Neural cell (in vitro differentiated cells): Measurements from ENCODE around the gene TUBE1. TPM values are rescaled to one million over a fixed set of nuclear protein-coding genes. Genes with fewer than 3 reads are reported as not detected.
"Not testable (repeated sequence)": the region's sequence is repeated elsewhere in the genome, so short reads cannot be mapped to it uniquely, and the experiment has no call there.

ENCODE experiments used
- H2AFZ ChIP-seq: fragments of 200-600, 300-800 bp; sonication (generic), shearing (Covaris generic); 2 replicates; pipeline ENCODE4 v1.6.0; 2014; ENCODE audit warnings: low read depth, mild to moderate bottlenecking, antibody characterized with exemption, low read length, moderate library complexity
- H3F3A ChIP-seq: fragments of 200-600 bp; shearing (Covaris generic); 2 replicates; pipeline ENCODE4 v1.6.1; 2016; ENCODE audit warnings: mild to moderate bottlenecking, moderate library complexity, mixed read lengths, antibody characterized with exemption, low read length; ENCODE audit not compliant: insufficient read depth, poor library complexity, severe bottlenecking
- H3K27ac ChIP-seq: fragments of 200-600, 300-800 bp; sonication (generic), shearing (Covaris generic); 2 replicates; pipeline ENCODE4 v1.5.1; 2014; ENCODE audit warnings: mild to moderate bottlenecking, low read length, moderate library complexity
- H3K27me3 ChIP-seq: fragments of 300-800, 200-600 bp; sonication (generic), shearing (Covaris generic); 2 replicates; pipeline ENCODE4 v1.6.0; 2014; ENCODE audit warnings: mild to moderate bottlenecking, low read depth, low read length, moderate library complexity; ENCODE audit not compliant: insufficient read depth
- H3K36me3 ChIP-seq: fragments of 300-800, 200-600 bp; sonication (generic), shearing (Covaris generic); 2 replicates; pipeline ENCODE4 v1.5.1; 2014; ENCODE audit warnings: mild to moderate bottlenecking, antibody characterized with exemption, low read length, moderate library complexity; ENCODE audit not compliant: insufficient read depth
- H3K4me2 ChIP-seq: fragments of 300-800, 200-600 bp; sonication (generic), shearing (Covaris generic); 2 replicates; pipeline ENCODE4 v1.6.0; 2014; ENCODE audit warnings: mild to moderate bottlenecking, low read length
- H3K4me3 ChIP-seq: fragments of 300-800, 200-600 bp; sonication (generic), shearing (Covaris generic); 2 replicates; pipeline ENCODE4 v1.5.1; 2014; ENCODE audit warnings: mild to moderate bottlenecking, low read length, moderate library complexity
- H3K79me2 ChIP-seq: fragments of 200-600 bp; shearing (Covaris generic); replicated peaks from 2 replicates; pipeline ENCODE4 v1.6.0; 2014; ENCODE audit warnings: mild to moderate bottlenecking, low read length, moderate library complexity; ENCODE audit not compliant: insufficient read depth
- H3K9ac ChIP-seq: fragments of 300-800, 200-600 bp; sonication (generic), shearing (Covaris generic); 2 replicates; pipeline ENCODE4 v1.6.1; 2016; ENCODE audit warnings: mild to moderate bottlenecking, low read length, mixed read lengths
- H3K9me2 ChIP-seq: fragments of 200-600 bp; shearing (Covaris generic); 2 replicates; pipeline ENCODE4 v1.6.1; 2016; ENCODE audit warnings: mild to moderate bottlenecking, low read length, mixed read lengths; ENCODE audit not compliant: insufficient read depth
- H3K9me3 ChIP-seq: fragments of 200-600, 300-800 bp; sonication (generic), shearing (Covaris generic); 2 replicates; pipeline ENCODE4 v1.6.1; 2016; ENCODE audit warnings: mild to moderate bottlenecking, mixed run types, low read length, moderate library complexity, mixed read lengths
- H4K20me1 ChIP-seq: fragments of 200-600 bp; shearing (Covaris generic); 2 replicates; pipeline ENCODE4 v1.6.1; 2016; ENCODE audit warnings: mild to moderate bottlenecking, mixed run types; ENCODE audit not compliant: insufficient read depth
- EP300 ChIP-seq: fragments of 450-650 bp; conservative IDR thresholded peaks from 2 replicates; pipeline ENCODE4 v1.6.1; 2014; ENCODE audit warnings: antibody characterized with exemption, mild to moderate bottlenecking, moderate library complexity; ENCODE audit not compliant: poor library complexity, severe bottlenecking
- EZH2 ChIP-seq: fragments of 200-600, 300-800 bp; shearing (Covaris generic), sonication (generic); IDR thresholded peaks from 2 replicates; pipeline ENCODE4 v1.6.1; 2014; ENCODE audit warnings: antibody characterized with exemption, low read length, borderline replicate concordance, mild to moderate bottlenecking; ENCODE audit not compliant: insufficient read depth, poor library complexity, severe bottlenecking
- MXI1 ChIP-seq: fragments of 450-650 bp; conservative IDR thresholded peaks from 2 replicates; pipeline ENCODE4 v1.6.1; 2014; ENCODE audit warnings: antibody characterized with exemption, mild to moderate bottlenecking; ENCODE audit not compliant: poor library complexity, severe bottlenecking
- POLR2AphosphoS5 ChIP-seq: IDR thresholded peaks from 2 replicates; pipeline ENCODE4 v1.6.1; 2012
- RAD21 ChIP-seq: fragments of 450-650 bp; conservative IDR thresholded peaks from 2 replicates; pipeline ENCODE4 v1.6.1; 2014; ENCODE audit warnings: antibody characterized with exemption, mild to moderate bottlenecking, moderate library complexity
- REST ChIP-seq: IDR thresholded peaks from 2 replicates; pipeline ENCODE4 v1.6.1; 2012; ENCODE audit warnings: borderline replicate concordance
- SMC3 ChIP-seq: fragments of 450-650 bp; conservative IDR thresholded peaks from 2 replicates; pipeline ENCODE4 v1.6.1; 2014; ENCODE audit warnings: antibody characterized with exemption, mild to moderate bottlenecking, moderate library complexity; ENCODE audit not compliant: poor library complexity
- TAF1 ChIP-seq: IDR thresholded peaks from 2 replicates; pipeline ENCODE4 v1.6.1; 2012; ENCODE audit warnings: low read depth
- polyA plus RNA-seq: library from polyadenylated mRNA; depleted of rRNA; stranded (reverse); fragments of >200 nt; gene quantifications from 2 replicates; pipeline ENCODE4 v1.2.3, GENCODE V29; 2014
- TF ChIP-seq, protein P1 (sequence below): fragments of 450-650 bp; IDR thresholded peaks from 2 replicates; pipeline ENCODE4 v1.5.1; 2014; ENCODE audit warnings: antibody characterized with exemption, mild to moderate bottlenecking, moderate library complexity; ENCODE audit not compliant: poor library complexity, severe bottlenecking

TUBE1 gene
- polyA plus RNA-seq, 1 donor from 2014 or later: 180 TPM

GRCh38 chr6:112054555-112055190, 32.6 kb downstream of the TUBE1 start:
- no peaks in the 10 kb centered on the region for H3F3A ChIP-seq
- H3K27me3 ChIP-seq: no peaks in the 10 kb centered on the region
- H3K9me2 ChIP-seq: no peaks in the 10 kb centered on the region
- H3K79me2 ChIP-seq: no peaks in the 10 kb centered on the region
- H3K36me3 ChIP-seq: no peaks in the 10 kb centered on the region
- H3K9me3 ChIP-seq: no peaks in the 10 kb centered on the region
- H3K9ac ChIP-seq: no peak overlapping the region
- TF ChIP-seq, protein P1, sequence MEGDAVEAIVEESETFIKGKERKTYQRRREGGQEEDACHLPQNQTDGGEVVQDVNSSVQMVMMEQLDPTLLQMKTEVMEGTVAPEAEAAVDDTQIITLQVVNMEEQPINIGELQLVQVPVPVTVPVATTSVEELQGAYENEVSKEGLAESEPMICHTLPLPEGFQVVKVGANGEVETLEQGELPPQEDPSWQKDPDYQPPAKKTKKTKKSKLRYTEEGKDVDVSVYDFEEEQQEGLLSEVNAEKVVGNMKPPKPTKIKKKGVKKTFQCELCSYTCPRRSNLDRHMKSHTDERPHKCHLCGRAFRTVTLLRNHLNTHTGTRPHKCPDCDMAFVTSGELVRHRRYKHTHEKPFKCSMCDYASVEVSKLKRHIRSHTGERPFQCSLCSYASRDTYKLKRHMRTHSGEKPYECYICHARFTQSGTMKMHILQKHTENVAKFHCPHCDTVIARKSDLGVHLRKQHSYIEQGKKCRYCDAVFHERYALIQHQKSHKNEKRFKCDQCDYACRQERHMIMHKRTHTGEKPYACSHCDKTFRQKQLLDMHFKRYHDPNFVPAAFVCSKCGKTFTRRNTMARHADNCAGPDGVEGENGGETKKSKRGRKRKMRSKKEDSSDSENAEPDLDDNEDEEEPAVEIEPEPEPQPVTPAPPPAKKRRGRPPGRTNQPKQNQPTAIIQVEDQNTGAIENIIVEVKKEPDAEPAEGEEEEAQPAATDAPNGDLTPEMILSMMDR: no peak
- TF ChIP-seq EP300: no peak
- no peak for TF ChIP-seq MXI1
- TF ChIP-seq SMC3: no peak
- no peak for TF ChIP-seq POLR2AphosphoS5
- no peak for TF ChIP-seq TAF1
- TF ChIP-seq REST: no peak
- no peak for TF ChIP-seq RAD21
- no peak for TF ChIP-seq EZH2
- no peak overlapping the region for H3K4me2 ChIP-seq
- H4K20me1 ChIP-seq: no peaks in the 10 kb centered on the region
- H3K4me3 ChIP-seq: no peak overlapping the region
- no peak overlapping the region for H2AFZ ChIP-seq
- H3K27ac ChIP-seq: no peak overlapping the region

DNA sequence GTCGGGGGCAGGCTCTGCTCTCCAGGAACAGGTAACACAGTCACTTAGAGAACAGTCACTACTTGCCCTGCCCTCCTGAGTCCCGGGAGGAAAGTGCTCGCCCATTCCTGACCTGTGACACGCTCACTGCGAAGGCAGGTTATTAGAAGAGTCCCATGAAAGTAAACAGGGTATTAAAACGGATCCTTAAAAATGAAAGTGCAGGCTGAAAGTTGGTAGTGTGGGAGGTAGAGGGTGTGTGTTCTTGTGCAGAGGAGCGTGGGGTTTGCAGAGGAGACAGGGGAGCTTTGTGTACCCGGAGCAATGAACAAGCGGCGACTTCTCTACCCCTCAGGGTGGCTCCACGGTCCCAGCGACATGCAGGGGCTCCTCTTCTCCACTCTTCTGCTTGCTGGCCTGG, 33.3 kb downstream of the TUBE1 start, which contains the start of gene CCN6:
CCN6 (plus strand) TSS at position 104 of the 400 bp plus-strand sequence; CDS start at position 358, 254 bp downstream.
- Histone ChIP-seq H3K79me2 (no peaks in the 10 kb centered on the region), H3K36me3 (no peaks in the 10 kb centered on the region), H3K9me2 (no peaks in the 10 kb centered on the region), H3K27ac (no peak within 1 kb of the TSS), H3F3A (no peaks in the 10 kb centered on the region), H4K20me1 (no peaks in the 10 kb centered on the region), H3K4me2 (no peak within 1 kb of the TSS), H3K9me3 (no peaks in the 10 kb centered on the region), H2AFZ (no peak within 1 kb of the TSS), H3K4me3 (no peak within 1 kb of the TSS), H3K9ac (no peak within 1 kb of the TSS), H3K27me3 (no peaks in the 10 kb centered on the region)
- TF ChIP-seq RAD21 (no peak), SMC3 (no peak), EZH2 (no peak), EP300 (no peak)

DNA sequence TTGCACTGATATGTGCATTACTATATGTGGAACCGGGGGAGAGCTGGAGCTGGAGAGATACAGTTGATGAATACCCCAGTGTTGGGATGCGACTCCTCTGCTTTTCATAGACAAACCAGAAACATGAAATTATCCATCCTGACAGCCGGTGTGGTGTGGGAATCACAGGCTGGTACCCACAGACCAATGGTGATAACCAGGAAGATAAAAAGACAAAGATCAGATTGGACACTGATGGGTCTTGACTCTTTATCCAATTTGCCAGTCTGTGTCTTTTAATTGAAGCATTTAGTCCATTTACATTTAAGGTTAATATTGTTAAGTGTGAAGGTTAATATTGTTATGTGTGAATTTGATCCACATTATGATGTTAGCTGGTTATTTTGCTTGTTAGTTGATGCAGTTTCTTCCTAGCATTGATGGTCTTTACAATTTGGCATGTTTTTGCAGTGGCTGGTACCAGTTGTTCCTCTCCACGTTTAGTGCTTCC, 36.0 kb downstream of the TUBE1 start:
- H3F3A ChIP-seq, H2AFZ ChIP-seq, H3K9me3 ChIP-seq, H3K4me2 ChIP-seq, H3K36me3 ChIP-seq, H3K27ac ChIP-seq, H3K79me2 ChIP-seq, H3K9ac ChIP-seq, H3K4me3 ChIP-seq, H3K27me3 ChIP-seq, H3K9me2 ChIP-seq, H4K20me1 ChIP-seq: not testable (repeated sequence)
